GM18519 (cell line): ENCODE data around the gene RBM27.
"Not testable (repeated sequence)": the region's sequence is repeated elsewhere in the genome, so short reads cannot be mapped to it uniquely, and the experiment has no call there.

Experiments used
- ATAC-seq: cut with Tn5 transposase; IDR thresholded peaks from one replicate; pipeline ENCODE4 v1.9.1; 2021; ENCODE audit warnings: mild to moderate bottlenecking, moderate library complexity; ENCODE audit not compliant: unreplicated experiment, low FRiP score

The RBM27 gene, protein sequence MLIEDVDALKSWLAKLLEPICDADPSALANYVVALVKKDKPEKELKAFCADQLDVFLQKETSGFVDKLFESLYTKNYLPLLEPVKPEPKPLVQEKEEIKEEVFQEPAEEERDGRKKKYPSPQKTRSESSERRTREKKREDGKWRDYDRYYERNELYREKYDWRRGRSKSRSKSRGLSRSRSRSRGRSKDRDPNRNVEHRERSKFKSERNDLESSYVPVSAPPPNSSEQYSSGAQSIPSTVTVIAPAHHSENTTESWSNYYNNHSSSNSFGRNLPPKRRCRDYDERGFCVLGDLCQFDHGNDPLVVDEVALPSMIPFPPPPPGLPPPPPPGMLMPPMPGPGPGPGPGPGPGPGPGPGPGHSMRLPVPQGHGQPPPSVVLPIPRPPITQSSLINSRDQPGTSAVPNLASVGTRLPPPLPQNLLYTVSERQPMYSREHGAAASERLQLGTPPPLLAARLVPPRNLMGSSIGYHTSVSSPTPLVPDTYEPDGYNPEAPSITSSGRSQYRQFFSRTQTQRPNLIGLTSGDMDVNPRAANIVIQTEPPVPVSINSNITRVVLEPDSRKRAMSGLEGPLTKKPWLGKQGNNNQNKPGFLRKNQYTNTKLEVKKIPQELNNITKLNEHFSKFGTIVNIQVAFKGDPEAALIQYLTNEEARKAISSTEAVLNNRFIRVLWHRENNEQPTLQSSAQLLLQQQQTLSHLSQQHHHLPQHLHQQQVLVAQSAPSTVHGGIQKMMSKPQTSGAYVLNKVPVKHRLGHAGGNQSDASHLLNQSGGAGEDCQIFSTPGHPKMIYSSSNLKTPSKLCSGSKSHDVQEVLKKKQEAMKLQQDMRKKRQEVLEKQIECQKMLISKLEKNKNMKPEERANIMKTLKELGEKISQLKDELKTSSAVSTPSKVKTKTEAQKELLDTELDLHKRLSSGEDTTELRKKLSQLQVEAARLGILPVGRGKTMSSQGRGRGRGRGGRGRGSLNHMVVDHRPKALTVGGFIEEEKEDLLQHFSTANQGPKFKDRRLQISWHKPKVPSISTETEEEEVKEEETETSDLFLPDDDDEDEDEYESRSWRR

DNA sequence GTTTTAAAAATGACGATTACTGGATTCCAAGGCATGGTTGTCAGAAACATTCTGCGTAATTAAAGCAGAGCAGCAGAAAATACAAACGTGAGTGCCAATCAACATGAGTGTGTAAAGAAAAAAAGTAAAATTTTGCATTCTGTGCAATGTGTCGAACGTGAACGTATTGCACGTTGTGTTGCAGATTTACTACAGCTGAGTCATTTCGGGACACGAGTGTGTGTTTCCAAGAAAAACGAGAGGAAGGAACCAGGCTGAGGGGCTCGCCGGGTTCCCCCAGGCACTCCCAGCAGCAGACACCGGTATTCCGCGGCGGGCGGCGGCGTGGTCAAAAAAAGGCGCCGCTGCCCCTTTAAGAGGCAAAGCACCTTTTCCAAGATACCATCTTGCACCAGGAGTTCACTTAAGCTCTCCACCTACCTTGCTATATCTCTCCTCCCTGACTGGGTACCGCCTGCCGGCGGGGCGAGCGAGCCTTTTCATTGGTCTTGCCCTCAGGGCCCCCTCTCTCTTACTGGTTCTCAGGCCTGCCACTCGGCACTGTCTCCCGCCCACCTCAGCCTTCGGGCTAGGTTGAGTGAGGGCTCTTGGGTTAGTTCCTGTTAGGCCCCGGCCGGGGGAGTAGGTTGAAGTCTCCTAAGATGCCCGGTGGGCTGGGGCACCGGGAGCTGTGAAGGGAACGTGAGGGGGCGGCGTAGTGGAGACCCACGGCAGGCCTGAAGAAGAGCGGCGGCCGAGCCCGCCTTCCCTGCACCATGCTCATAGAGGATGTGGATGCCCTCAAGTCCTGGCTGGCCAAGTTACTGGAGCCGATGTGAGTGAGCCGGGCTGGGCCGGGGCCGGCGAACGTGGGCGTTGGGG is at the start of gene RBM27:
Gene RBM27, plus strand, starts transcription at position 595 of the 861 bp plus-strand sequence. Its CDS starts 161 bp downstream, at position 756.
- peak; percentile 100 for ATAC-seq

- ATAC-seq = no peak
Observed at GRCh38 chr5:146158255-146158654, 45.1 kb upstream of the RBM27 start.

DNA sequence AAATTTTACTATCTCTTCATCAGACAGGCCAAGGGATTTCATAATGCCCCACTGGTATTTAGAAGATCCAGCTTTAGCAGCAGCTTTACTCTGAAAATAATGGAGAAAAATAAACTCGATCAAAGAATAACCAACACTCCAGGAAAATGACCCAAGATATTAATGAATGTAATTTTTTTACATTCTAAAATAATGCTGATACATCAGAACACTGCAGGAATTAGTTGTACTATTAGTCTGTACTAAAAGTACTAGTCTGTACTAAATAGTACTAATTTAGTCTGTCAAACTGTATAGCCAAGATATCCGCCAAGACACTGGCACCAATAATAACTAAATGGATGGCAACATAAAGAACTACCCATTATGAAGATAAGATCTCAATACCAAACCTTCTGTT is 39.0 kb upstream of the RBM27 start:
- ATAC-seq = no peak

DNA sequence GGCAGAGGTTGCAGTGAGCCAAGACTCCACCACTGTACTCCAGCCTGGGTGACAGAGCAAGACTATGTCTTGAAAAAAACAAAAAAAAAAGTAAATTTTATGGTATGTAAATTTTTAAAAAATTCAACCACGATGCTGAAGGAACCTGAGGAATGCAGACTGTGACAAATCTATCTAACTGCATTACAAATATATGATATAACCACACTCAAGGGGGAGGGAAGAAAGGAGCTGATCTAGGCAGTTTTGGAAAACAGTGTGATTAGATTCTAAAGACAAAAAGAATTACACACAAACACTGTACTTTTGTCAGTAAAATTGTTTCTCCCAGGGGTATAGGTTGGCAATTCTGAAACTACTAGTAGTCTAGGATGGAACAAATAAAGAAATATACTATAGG is 37.9 kb upstream of the RBM27 start:
- no peak for ATAC-seq

DNA sequence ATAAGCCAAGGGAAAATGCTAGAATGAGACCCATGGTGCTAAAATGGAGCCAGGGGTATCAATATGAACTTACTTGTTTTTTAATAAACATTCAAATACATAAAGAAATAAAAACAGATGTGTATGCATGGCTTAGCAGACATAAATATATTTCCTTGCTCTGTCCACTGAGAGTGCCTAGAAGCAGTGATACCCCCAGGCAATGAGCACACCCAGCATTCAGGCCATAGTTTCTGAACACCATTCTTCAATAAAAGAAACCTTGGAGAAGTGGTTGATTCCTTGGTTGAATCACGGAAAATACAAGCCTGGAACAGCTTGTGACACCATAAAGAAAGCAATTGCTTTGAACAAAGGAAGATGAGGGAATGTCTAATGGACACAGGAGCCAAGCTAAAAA is 37.5 kb upstream of the RBM27 start:
- no peak for ATAC-seq

- no peak for ATAC-seq
Observed at GRCh38 chr5:146169076-146169475, 34.3 kb upstream of the RBM27 start.

GRCh38 chr5:146173049-146173448 is 30.4 kb upstream of the RBM27 start:
- ATAC-seq = peak; percentile 50

DNA sequence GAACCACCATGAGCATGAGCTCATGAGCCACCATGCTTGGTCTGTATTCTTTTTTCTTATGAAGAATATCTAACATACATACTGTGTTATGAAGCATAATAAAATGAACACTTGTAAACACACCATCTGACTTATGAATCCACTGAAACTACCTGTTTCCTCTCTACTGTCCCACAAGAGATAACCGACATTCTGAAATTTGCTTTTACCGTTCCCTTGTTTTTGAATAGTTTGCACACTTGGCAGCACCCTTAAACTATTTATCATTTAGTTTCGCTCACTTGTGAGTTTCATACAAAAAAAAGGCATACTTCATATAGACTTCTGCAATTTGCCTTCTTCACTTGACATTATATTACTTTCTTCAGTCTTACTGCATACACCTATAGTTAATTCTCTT is 29.8 kb upstream of the RBM27 start:
- ATAC-seq = peak; percentile 96

DNA sequence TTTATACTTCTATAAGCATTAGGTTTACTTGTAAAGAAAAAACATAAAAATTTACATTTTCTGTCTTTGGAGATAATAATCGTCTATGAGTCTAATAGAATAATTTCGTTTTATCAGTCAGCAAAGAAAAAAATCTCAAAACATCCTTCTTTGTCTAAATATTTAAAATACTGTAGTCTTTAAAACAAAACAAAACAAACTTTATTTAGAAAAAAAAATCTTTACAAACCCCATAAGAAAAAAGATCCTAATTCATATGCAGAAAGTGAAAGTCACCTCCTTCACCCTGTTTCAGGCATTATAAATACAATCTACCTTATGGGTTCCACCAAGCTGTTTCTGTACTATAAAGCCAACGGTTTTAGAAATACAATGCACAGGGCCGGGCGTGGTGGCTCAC is 26.6 kb upstream of the RBM27 start:
- ATAC-seq = no peak

DNA sequence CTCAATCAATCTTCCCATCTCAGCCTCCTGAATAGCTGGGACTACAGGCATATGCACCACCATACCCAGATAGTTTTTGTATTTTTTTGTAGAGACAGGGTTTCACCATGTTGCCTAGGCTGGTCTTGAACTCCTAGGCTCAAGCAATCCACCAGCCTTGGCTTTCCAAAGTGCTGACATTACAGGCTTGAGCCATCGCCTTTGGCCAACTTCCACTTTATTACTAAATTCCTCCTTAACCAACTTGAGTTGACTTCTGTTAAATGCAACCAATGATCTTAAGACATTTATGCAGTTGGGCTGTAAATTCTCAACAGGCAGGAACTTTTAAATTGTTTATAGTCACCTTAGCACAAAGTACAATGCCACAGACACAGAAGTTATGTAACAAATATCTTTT is 23.7 kb upstream of the RBM27 start:
- ATAC-seq = no peak

DNA sequence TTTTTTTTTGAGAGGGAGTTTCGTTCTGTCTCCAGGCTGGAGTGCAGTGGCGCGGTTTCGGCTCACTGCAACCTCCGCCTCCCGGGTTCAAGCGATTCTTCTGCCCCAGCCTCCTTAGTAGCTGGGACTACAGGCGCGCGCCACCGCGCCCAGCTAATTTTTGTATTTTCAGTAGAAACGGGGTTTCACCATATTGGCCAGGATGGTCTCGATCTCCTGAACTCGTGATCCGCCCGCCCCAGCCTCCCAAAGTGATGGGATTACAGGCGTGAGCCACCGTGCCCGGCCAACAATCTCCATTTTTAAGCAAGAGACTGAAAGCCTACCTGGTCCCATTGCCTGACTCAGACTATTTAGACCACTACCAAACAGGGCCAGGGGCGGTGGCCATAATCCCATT is 20.0 kb upstream of the RBM27 start:
- not testable (repeated sequence) for ATAC-seq

- no peak for ATAC-seq
Observed at GRCh38 chr5:146185161-146185560, 18.2 kb upstream of the RBM27 start.

- ATAC-seq = no peak
Observed at GRCh38 chr5:146188358-146188757, 15.0 kb upstream of the RBM27 start.

GRCh38 chr5:146192571-146193043 is 10.8 kb upstream of the RBM27 start:
- no peak for ATAC-seq

GRCh38 chr5:146193285-146193684 is 10.1 kb upstream of the RBM27 start:
- no peak for ATAC-seq

- ATAC-seq = not testable (repeated sequence)
Observed at GRCh38 chr5:146194997-146195396, 8.4 kb upstream of the RBM27 start.

GRCh38 chr5:146196459-146197048 is 6.9 kb upstream of the RBM27 start:
- ATAC-seq = no peak

- no peak for ATAC-seq
Observed at GRCh38 chr5:146199176-146199815, 4.1 kb upstream of the RBM27 start.

- ATAC-seq = not testable (repeated sequence)
Observed at GRCh38 chr5:146201795-146202194, 1.6 kb upstream of the RBM27 start.
